GM15510 (cell line): ENCODE measurements around the gene VSX2.

Experiments used
- POLR2A ChIP-seq: IDR thresholded peaks from 3 replicates; pipeline ENCODE4 v1.6.1; 2011; ENCODE audit warnings: borderline replicate concordance; ENCODE audit not compliant: insufficient read length; ENCODE audit errors: extremely low read depth

VSX2 gene

DNA sequence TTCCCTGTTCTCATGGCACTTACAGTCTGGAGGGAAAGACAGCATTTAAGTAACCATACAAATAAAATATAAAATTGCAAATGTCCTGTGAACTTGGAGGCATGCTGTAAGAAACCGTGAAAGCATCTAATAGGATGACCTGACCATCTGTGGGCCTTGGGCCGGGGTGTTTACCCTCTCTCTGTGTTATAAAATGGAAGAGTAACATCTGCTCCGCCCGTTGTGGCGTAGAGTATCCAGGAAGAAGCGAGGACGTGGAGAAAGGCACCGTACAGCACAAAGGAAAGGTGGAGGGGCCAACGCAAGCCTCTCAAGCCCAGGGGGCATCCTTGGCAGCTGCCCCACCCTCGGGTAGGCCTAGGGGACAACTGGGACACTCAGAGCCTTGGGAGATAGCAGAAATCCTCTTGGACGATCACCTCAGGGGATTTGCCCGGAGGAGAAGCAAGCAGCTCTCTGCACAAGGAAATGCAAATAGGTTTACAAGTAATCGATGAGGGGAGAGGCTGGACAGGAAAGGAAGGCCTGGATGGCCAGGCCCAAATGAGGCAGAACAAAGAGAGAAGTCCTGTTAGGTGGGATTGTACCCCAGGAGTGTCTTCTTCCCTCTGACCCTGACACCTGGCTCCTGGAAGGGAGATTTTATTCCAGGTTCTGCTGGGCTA lies 26.2 kb downstream of the VSX2 start:
- no peak for TF ChIP-seq POLR2A

DNA sequence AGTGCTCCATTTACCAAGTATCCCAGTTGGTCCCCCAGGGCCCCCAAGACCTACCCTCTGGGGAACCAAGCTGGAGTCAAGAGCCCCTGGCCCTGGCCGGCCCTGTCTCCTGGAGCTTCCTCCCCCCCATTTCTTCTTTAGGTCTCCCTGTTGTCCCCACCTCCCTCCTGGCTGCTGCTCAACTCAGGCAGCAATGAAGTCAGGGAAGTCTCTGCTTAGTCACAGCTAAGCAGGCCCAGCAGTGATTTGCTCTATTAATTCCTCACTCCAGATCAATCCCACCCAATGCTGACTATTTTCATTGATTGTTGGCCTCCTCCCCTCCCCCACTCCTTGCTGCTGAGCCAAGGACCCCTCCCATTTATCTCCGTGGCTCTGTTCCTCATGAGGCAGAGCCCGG lies 28.3 kb downstream of the VSX2 start:
- TF ChIP-seq POLR2A = no peak

- no peak for TF ChIP-seq POLR2A
Observed at GRCh38 chr14:74271365-74271764, 32.1 kb downstream of the VSX2 start.

GRCh38 chr14:74275241-74275841 lies 36.1 kb downstream of the VSX2 start:
- no peak for TF ChIP-seq POLR2A

DNA sequence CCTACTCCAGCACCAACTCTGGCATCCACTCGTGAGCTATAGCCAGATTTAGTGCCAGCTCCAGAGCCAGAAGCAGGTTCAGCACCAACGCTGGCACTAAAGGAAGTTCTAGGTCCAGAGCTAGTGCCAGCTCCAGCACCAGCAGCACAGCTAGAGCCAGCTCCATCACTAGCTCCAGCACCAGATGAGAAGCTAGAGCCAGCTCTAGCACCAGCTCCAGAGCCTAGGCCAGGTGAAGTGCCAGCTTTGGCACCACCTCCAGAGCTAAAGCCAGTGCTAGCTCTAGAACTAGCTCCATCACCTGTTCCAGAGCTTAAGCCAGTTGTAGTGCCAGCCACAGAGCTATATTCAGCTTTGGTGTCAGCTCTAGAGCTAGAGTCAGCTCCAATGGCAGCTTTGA lies 38.8 kb downstream of the VSX2 start:
- TF ChIP-seq POLR2A = no peak

DNA sequence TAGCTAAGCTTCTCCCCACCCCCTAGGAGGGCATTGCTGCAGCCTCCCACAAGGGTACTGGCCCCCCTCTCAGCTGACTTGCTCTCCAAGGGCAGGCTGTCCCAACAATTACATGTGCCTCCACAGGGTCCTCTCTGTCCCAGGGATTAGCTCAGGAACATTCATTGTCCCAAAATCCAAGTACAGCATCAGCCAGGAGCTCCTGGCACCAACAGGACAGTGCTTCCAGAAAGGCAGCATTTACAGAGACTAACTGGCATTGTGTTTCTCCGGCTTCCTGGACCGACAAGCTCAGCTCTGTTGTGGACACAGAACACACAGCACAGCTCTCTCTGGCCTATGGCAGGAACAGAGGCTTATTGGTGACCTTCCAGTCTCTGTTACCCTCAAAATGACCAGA lies 41.8 kb downstream of the VSX2 start:
- TF ChIP-seq POLR2A = no peak

DNA sequence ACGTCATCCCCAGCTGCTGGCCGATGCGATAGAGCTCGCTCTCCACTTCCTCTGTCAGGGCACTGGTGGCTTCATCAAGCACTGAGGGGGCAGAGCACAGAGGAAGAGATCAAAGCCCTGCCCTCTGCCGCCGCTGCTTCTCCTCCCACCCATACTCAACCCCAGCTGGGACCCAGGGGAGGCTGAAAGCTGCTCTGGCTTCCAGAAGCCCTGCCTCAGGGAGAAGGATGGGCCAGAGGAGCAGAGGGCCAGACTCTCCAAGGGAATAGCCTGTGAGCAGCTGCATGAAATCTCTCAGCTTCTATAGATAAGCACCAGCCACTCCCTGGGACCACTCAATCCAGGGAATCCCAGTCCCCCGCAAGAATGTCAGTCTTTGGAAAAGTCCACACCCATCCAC lies 47.5 kb downstream of the VSX2 start:
- no peak for TF ChIP-seq POLR2A

GRCh38 chr14:74289801-74290200 lies 50.6 kb downstream of the VSX2 start:
- TF ChIP-seq POLR2A = no peak

DNA sequence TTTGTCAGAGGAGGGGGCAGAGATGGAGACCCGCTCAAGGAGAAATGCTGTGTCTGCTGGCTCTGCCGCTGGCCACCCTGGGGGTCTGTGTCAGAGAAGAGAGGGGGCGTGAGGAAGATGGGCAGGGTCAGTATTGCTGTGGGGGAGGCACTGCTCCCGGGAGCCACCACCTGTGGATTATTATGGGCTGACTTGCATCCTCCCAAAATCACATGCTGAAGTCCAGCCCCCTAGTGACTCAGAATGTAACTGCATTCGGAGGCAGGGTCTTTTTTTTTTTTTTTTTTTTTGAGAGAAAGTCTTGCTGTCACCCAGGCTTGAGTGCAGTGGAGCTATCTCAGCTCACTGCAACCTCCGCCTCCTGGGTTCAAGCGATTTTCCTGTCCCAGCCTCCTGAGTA lies 51.2 kb downstream of the VSX2 start:
- TF ChIP-seq POLR2A = no peak

GRCh38 chr14:74292061-74292460 lies 52.8 kb downstream of the VSX2 start:
- no peak for TF ChIP-seq POLR2A

- no peak for TF ChIP-seq POLR2A
Observed at GRCh38 chr14:74293606-74294005, 54.4 kb downstream of the VSX2 start.

- no peak for TF ChIP-seq POLR2A
Observed at GRCh38 chr14:74296037-74296467, 56.8 kb downstream of the VSX2 start.

DNA sequence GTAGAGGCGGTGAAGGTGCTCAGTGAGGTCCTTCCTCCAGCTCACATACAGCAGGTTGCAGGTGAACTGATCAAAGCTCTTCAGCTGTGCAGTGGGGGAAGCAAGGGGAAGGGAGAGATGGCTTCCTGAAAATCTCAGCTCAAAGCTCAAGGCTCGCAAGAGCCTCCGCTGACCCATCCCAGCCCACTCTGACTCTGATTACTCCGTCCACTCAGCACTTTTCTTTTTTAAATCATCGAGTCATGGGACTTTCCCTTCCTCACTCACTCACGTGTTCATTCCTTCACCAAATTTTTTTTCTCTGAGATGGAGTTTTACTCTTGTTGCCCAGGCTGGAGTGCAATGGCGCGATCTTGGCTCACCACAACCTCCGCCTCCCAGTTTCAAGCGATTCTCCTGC lies 58.7 kb downstream of the VSX2 start:
- no peak for TF ChIP-seq POLR2A

GRCh38 chr14:74299061-74299545 lies 59.9 kb downstream of the VSX2 start:
- no peak for TF ChIP-seq POLR2A

- no peak for TF ChIP-seq POLR2A
Observed at GRCh38 chr14:74301594-74302151, 62.4 kb downstream of the VSX2 start.

DNA sequence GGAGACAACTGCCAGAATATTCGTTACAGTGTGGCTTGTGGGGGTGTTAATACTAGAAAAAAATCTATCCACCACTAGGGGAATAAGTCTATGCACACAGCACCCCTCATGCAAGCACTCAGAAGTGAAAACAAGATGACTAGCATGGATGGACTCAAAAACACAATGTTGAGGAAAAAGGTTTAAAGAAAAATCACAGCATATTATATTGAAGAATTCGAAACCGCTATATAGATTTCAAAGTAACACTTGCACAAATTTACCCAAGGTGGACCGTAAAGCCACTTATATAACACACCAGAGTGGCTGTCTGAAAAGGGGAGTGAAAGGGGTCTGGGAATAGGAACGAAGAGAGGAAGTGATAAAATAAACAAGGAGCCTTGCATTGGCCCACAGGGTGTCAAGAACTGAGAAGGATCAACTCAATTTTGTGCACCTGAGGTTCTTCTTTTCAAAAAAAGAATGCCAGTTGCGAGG lies 62.9 kb downstream of the VSX2 start:
- no peak for TF ChIP-seq POLR2A
